Subcutaneous preadipocyte (primary cell): ENCODE results near the gene LRRC37A3. TPM values are rescaled to one million over a fixed set of nuclear protein-coding genes. Genes with fewer than 3 reads are reported as not detected.

Source experiments
- small RNA-seq: library from RNA; depleted of rRNA; stranded (forward); fragments of <200 nt; gene quantifications from one replicate; pipeline ENCODE3, GENCODE V24; 2012
- total RNA-seq: library from RNA; depleted of rRNA; stranded (reverse); fragments of >200 nt; gene quantifications from 2 replicates; pipeline ENCODE4 v1.2.3, GENCODE V29; 2012

Gene LRRC37A3
- total RNA-seq = 3.3 and 8.4 TPM in 2 replicates

GRCh38 chr17:64919289-64920025, at the start of gene LRRC37A3:
Gene LRRC37A3, minus strand, starts transcription at chr17:64919478. Its CDS starts 22,221 bp downstream, at chr17:64897257.

Small RNAs within 50 kb of the gene (small RNA-seq; reads per million reads assigned to genes)
- gene AC037487.3 = not detected
- not detected for gene AC103810.6
- not detected for gene AC103810.7
- gene RDM1P4 = not detected
- not detected for gene RN7SL404P
- not detected for gene RNU7-115P

Other genes with a start within 250 kb of the LRRC37A3 start
- 44.8 and 53.2 TPM in 2 replicates for gene GNA13, start 137.3 kb upstream of the LRRC37A3 start, total RNA-seq
- gene RGS9, start 217.9 kb upstream of the LRRC37A3 start, total RNA-seq = 1.6 and 2.2 TPM in 2 replicates